Right atrium auricular region (tissue), 2 donors: Measurements from ENCODE around the gene IMP4. TPM values are rescaled to one million over a fixed set of nuclear protein-coding genes. Genes with fewer than 3 reads are reported as not detected.

Experiments
- DNase-seq: peaks from one replicate; pipeline ENCODE4 v3.0.0-alpha.2; 2019; ENCODE audit warnings: low spot score
- H3K27ac ChIP-seq, 2 donors: fragments of 200-600 bp; sonication (generic); 1 replicate in 1 of 2; 2 replicates in 1 of 2; pipeline ENCODE4 v1.5.1; 2016 to 2019
- H3K27me3 ChIP-seq, 2 donors: fragments of 200-600 bp; sonication (generic); one replicate each; pipeline versions ENCODE4 v1.5.1 to v1.6.0; 2017 to 2019
- H3K36me3 ChIP-seq: fragments of 200-600 bp; sonication (generic); one replicate; pipeline ENCODE4 v1.5.1; 2016
- H3K4me1 ChIP-seq, 2 donors: fragments of 200-600 bp; sonication (generic); one replicate each; pipeline versions ENCODE4 v1.5.1 to v1.6.0; 2017 to 2019
- H3K4me3 ChIP-seq, 2 donors: fragments of 200-600 bp; sonication (generic); 1 replicate in 1 of 2; 2 replicates in 1 of 2; pipeline ENCODE4 v1.5.1; 2017 to 2019; ENCODE audit warnings: mild to moderate bottlenecking in 1 of 2, moderate library complexity in 1 of 2
- H3K9me3 ChIP-seq, 2 donors: fragments of 200-600 bp; sonication (generic); one replicate each; pipeline ENCODE4 v1.5.1; 2019
- CTCF ChIP-seq, 2 donors: fragments of 200-600 bp; sonication (generic); IDR thresholded peaks; one replicate each; pipeline ENCODE4 v1.5.1; 2019; ENCODE audit warnings: antibody characterized with exemption in 2 of 2
- total RNA-seq, 2 donors: library from RNA; depleted of rRNA; stranded (reverse); fragments of >200 nt; gene quantifications; one replicate each; pipeline ENCODE4 v1.1.0, GENCODE V29; 2016

IMP4 gene
- total RNA-seq, 2 donors from 2014 or later: 66.6 to 86.9 TPM

- no peak for TF ChIP-seq CTCF (IDR thresholded peaks at IDR 0.05)
- Histone ChIP-seq H3K27me3 (no peaks in the 10 kb centered on the region), H3K4me1 (peaks cover 0 to 16% of the 10 kb centered on the region in 2 donors), H3K27ac (no peak overlapping the region), H3K36me3 (peaks cover 12% of the 10 kb centered on the region), H3K4me3 (no peak overlapping the region), H3K9me3 (no peaks in the 10 kb centered on the region)
- DNase-seq: no peak
Measured at GRCh38 chr2:130338793-130339345, 3.8 kb upstream of the IMP4 start.

- H3K9me3 ChIP-seq: no peaks in the 10 kb centered on the region
- H3K27me3 ChIP-seq: no peaks in the 10 kb centered on the region
- H3K4me1 ChIP-seq: peaks cover 0 to 21% of the 10 kb centered on the region in 2 donors
- no peak overlapping the region for H3K27ac ChIP-seq
- no peak overlapping the region for H3K4me3 ChIP-seq
- no peak for TF ChIP-seq CTCF (IDR thresholded peaks at IDR 0.05)
- DNase-seq: no peak
- peaks cover 19% of the 10 kb centered on the region for H3K36me3 ChIP-seq
Measured at GRCh38 chr2:130339885-130340745, 2.6 kb upstream of the IMP4 start.

GRCh38 chr2:130341562-130342019 lies 1.1 kb upstream of the IMP4 start:
- Histone ChIP-seq H3K9me3 (no peaks in the 10 kb centered on the region), H3K4me1 (peaks cover 0 to 21% of the 10 kb centered on the region in 2 donors), H3K4me3 (peak overlapping the region; percentile 50 to 75), H3K27me3 (no peaks in the 10 kb centered on the region), H3K36me3 (peaks cover 33% of the 10 kb centered on the region), H3K27ac (peak overlapping the region; percentile 91)
- TF ChIP-seq CTCF (IDR thresholded peaks at IDR 0.05): no peak
- no peak for DNase-seq

GRCh38 chr2:130342020-130342532 lies 621 bp upstream of the IMP4 start:
- peak; percentile 96 for DNase-seq
- Histone ChIP-seq H3K9me3 (no peaks in the 10 kb centered on the region), H3K27me3 (no peaks in the 10 kb centered on the region), H3K4me3 (peak overlapping the region; percentile 50 to 75), H3K36me3 (peaks cover 37% of the 10 kb centered on the region), H3K27ac (peak overlapping the region; percentile 91), H3K4me1 (peaks cover 0 to 21% of the 10 kb centered on the region in 2 donors)
- no peak for TF ChIP-seq CTCF (IDR thresholded peaks at IDR 0.05)

- no peak for DNase-seq
- TF ChIP-seq CTCF (IDR thresholded peaks at IDR 0.05): no peak
- H3K27me3 ChIP-seq: no peaks in the 10 kb centered on the region
- H3K4me1 ChIP-seq: peaks cover 0 to 21% of the 10 kb centered on the region in 2 donors
- no peaks in the 10 kb centered on the region for H3K9me3 ChIP-seq
- no peak overlapping the region for H3K27ac ChIP-seq
- peaks cover 38% of the 10 kb centered on the region for H3K36me3 ChIP-seq
- H3K4me3 ChIP-seq: no peak overlapping the region
Measured at GRCh38 chr2:130344578-130344977, 1.9 kb downstream of the IMP4 start.
